Endothelial cell (in vitro differentiated cells): Measurements from ENCODE around the gene EPHB1. TPM values are rescaled to one million over a fixed set of nuclear protein-coding genes. Genes with fewer than 3 reads are reported as not detected.

ENCODE experiments used
- DNase-seq: peaks from one replicate; pipeline ENCODE4 v3.0.0; 2021; ENCODE audit warnings: low spot score
- H3K27ac Mint-ChIP-seq: one replicate; pipeline ENCODE4 v1.8.0; 2021; ENCODE audit warnings: mixed read lengths, inconsistent platforms; ENCODE audit not compliant: unreplicated experiment
- H3K27me3 Mint-ChIP-seq: one replicate; pipeline ENCODE4 v1.8.0; 2021; ENCODE audit warnings: mild to moderate bottlenecking, moderate library complexity, mixed read lengths, inconsistent platforms; ENCODE audit not compliant: unreplicated experiment
- H3K36me3 Mint-ChIP-seq: one replicate; pipeline ENCODE4 v1.8.0; 2021; ENCODE audit warnings: mild to moderate bottlenecking, low read depth, mixed read lengths, inconsistent platforms; ENCODE audit not compliant: unreplicated experiment
- H3K4me1 Mint-ChIP-seq: one replicate; pipeline ENCODE4 v1.8.0; 2021; ENCODE audit warnings: mild to moderate bottlenecking, mixed read lengths, inconsistent platforms; ENCODE audit not compliant: unreplicated experiment
- H3K4me3 Mint-ChIP-seq: one replicate; pipeline ENCODE4 v1.8.0; 2021; ENCODE audit warnings: mild to moderate bottlenecking, mixed read lengths, inconsistent platforms; ENCODE audit not compliant: unreplicated experiment
- H3K9me3 Mint-ChIP-seq: one replicate; pipeline ENCODE4 v1.8.0; 2021; ENCODE audit warnings: mixed read lengths, inconsistent platforms; ENCODE audit not compliant: unreplicated experiment
- total RNA-seq: library from RNA; stranded (reverse); fragmentation: NEBNext Ultra II Directional; extraction: Animal tissue kit (Norgen Biotek cat#: 25700); gene quantifications from one replicate; pipeline ENCODE4 v1.2.1, GENCODE V29; 2021; ENCODE audit not compliant: unreplicated experiment
- TF ChIP-seq, protein P1 (sequence below): fragments of 200-600 bp; sonication (generic); IDR thresholded peaks from one replicate; pipeline ENCODE4 v1.5.0; 2021; ENCODE audit warnings: antibody characterized with exemption; ENCODE audit not compliant: unreplicated experiment

The EPHB1 gene
- total RNA-seq, 1 donor from 2014 or later: 5.7 TPM

DNA sequence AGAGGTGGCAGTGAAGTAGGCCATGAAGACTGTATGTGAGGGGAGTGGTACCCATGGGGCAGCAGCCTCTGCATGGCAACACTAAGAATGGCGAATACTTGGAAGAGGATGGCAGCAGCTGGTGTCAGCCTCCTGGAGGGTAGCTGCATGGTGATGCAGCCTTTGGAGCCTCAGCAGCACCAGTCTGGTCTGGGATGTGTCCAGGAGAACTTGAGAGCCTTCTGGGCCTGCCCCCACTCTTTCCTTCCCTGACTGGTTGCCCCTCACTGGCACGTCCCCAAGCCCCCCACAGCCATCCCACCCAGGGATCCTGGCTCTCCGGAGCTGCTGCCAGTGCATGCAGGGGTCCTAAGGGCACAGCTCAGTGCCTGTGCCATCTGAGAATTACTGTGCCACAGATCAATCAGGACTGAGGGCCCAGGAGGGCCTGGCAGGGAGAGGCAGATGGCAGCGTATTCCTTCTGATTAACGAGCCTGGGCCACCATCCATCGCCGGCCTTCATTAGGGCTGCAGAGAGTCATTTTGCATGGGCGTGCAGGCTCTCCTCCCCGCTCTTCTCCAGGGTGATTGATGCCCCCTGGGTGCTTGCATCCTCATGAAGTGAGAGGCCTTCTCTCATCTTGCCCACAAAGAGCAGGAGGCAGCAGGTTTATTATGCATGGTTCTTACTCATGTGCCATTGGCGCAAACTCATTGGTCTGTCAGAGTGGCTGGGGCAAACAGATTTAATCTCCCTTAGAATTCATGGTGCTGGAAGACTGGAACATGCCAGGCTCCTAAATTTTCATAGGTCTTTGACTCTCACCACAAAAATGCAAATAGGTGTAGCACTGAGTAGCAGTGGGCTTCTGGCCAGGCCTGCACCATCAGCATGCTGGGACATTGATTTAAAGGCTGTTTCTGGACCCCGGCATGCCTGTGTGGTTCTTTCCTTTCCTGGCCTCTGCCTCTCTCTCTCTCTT is 116.8 kb downstream of the EPHB1 start:
- no peaks in the 10 kb centered on the region for H3K9me3 Mint-ChIP-seq
- H3K27ac Mint-ChIP-seq: no peak overlapping the region
- H3K4me1 Mint-ChIP-seq: peaks cover 11% of the 10 kb centered on the region
- no peak for DNase-seq
- H3K36me3 Mint-ChIP-seq: peaks cover 7% of the 10 kb centered on the region
- peaks cover 6% of the 10 kb centered on the region for H3K27me3 Mint-ChIP-seq
- no peak overlapping the region for H3K4me3 Mint-ChIP-seq
- TF ChIP-seq, protein P1, sequence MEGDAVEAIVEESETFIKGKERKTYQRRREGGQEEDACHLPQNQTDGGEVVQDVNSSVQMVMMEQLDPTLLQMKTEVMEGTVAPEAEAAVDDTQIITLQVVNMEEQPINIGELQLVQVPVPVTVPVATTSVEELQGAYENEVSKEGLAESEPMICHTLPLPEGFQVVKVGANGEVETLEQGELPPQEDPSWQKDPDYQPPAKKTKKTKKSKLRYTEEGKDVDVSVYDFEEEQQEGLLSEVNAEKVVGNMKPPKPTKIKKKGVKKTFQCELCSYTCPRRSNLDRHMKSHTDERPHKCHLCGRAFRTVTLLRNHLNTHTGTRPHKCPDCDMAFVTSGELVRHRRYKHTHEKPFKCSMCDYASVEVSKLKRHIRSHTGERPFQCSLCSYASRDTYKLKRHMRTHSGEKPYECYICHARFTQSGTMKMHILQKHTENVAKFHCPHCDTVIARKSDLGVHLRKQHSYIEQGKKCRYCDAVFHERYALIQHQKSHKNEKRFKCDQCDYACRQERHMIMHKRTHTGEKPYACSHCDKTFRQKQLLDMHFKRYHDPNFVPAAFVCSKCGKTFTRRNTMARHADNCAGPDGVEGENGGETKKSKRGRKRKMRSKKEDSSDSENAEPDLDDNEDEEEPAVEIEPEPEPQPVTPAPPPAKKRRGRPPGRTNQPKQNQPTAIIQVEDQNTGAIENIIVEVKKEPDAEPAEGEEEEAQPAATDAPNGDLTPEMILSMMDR: no peak

DNA sequence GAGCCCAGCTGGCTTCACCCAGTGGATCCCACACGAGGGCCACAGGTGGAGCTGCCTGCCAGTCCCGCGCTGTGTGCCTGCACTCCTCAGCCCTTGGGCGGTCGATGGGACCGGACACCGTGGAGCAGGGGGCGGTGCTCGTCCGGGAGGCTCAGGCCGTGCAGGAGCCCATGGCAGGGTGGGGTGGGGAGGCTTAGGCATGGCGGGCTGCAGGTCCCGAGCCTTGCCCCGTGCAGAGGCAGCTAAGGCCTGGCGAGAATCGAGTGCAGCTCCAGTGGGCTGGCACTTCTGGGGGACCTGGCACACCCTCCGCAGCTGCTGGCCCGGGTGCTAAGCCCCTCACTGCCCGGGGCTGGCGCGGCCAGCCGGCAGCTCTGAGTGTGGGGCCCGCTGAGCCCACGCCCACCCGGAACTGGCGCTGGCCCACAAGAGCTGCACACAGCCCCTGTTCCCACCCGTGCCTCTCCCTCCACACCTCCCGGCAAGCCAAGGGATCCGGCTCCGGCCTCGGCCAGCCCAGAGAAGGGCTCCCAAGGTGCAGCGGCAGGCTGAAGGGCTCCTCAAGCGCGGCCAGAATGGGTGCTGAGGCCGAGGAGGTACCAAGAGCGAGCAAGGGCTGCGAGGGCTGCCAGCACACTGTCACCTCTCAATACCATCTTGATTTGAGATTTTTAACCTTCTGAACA is 121.4 kb downstream of the EPHB1 start:
- H3K4me3 Mint-ChIP-seq: no peak overlapping the region
- TF ChIP-seq, protein P1: no peak
- no peak overlapping the region for H3K27ac Mint-ChIP-seq
- no peaks in the 10 kb centered on the region for H3K4me1 Mint-ChIP-seq
- DNase-seq: no peak
- H3K27me3 Mint-ChIP-seq: peaks cover 1% of the 10 kb centered on the region
- H3K36me3 Mint-ChIP-seq: peaks cover 7% of the 10 kb centered on the region
- no peaks in the 10 kb centered on the region for H3K9me3 Mint-ChIP-seq

DNA sequence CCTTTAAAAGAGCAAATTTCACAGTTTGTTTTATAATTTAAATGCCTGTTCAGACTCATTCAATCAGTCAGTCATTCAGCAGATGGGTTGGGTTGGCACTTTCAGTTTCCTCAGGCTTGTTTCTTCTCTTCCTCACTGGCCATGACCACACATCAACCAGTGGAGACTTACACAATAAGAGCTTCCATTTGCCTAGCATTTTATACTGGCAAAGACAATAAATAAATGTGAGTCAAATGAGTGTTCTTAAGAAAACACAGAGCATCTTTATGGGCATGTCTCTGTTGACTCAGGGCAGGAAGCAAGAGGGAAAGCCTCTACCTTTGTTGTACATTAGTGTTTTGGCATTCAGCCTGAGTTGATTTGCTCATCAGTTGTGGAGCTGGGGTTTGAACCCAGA is 122.6 kb downstream of the EPHB1 start:
- Mint-ChIP-seq H3K27ac (no peak overlapping the region), H3K4me3 (no peak overlapping the region), H3K4me1 (no peaks in the 10 kb centered on the region), H3K36me3 (peaks cover 7% of the 10 kb centered on the region), H3K9me3 (no peaks in the 10 kb centered on the region), H3K27me3 (peaks cover 1% of the 10 kb centered on the region)
- DNase-seq: no peak
- TF ChIP-seq, protein P1: no peak

DNA sequence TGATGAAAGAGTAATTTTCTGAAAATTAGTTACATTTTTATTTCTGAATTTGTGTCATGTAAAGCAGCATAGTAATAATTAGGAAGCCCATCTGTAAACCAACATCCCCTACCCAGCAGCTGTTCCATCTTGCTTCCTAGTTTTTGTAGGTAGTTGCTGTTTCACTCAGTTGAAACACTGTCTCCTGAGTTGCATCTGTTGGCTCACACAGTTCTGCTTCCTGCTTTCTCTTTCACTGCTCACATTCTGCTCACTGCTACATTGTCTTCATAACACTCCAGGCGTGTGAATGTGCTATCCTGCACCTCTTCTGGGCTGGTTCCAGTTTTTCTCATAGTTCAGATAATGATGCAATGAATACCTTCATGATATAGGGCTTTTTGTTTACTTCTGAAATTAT is 123.4 kb downstream of the EPHB1 start:
- no peaks in the 10 kb centered on the region for H3K9me3 Mint-ChIP-seq
- peaks cover 1% of the 10 kb centered on the region for H3K27me3 Mint-ChIP-seq
- peaks cover 7% of the 10 kb centered on the region for H3K36me3 Mint-ChIP-seq
- DNase-seq: no peak
- no peak overlapping the region for H3K4me3 Mint-ChIP-seq
- H3K4me1 Mint-ChIP-seq: no peaks in the 10 kb centered on the region
- TF ChIP-seq, protein P1: no peak
- no peak overlapping the region for H3K27ac Mint-ChIP-seq

DNA sequence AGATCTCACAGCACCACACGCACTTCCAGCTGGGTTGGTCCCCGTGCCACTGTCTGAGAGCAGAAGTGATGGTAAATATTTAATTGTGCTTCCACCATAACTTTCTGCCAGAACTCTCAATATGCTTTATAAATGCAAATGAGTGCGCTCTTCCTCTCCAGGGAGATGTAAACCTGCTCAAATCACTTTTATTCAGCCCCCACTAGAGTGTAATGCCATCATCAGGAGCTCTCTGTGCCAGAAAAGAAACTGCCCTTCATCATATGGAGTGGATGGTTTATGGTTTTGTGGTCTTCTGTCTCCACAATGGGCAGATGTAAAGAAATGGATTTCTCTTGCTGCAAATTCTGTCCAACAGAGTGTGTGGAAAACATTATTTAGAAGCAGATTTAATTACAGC is 127.0 kb downstream of the EPHB1 start:
- no peak for DNase-seq
- H3K4me3 Mint-ChIP-seq: no peak overlapping the region
- H3K4me1 Mint-ChIP-seq: peaks cover 6% of the 10 kb centered on the region
- peaks cover 1% of the 10 kb centered on the region for H3K27me3 Mint-ChIP-seq
- H3K36me3 Mint-ChIP-seq: peaks cover 11% of the 10 kb centered on the region
- H3K9me3 Mint-ChIP-seq: no peaks in the 10 kb centered on the region
- TF ChIP-seq, protein P1: no peak
- no peak overlapping the region for H3K27ac Mint-ChIP-seq
